Endodermal cell (in vitro differentiated cells): Measurements from ENCODE around the gene DBT. TPM values are rescaled to one million over a fixed set of nuclear protein-coding genes. Genes with fewer than 3 reads are reported as not detected.

Experiments
- DNase-seq: peaks from one replicate; pipeline ENCODE4 v3.0.0-alpha.2; 2017
- H3K27ac ChIP-seq: 2 replicates; pipeline ENCODE4 v1.5.1; 2013; ENCODE audit warnings: mild to moderate bottlenecking, low read depth, low read length, moderate library complexity
- H3K27me3 ChIP-seq: 2 replicates; pipeline ENCODE4 v1.6.1; 2013; ENCODE audit warnings: mild to moderate bottlenecking, low read length, moderate library complexity; ENCODE audit not compliant: insufficient read depth, control insufficient read depth, poor library complexity, severe bottlenecking
- H3K36me3 ChIP-seq: 2 replicates; pipeline ENCODE4 v1.7.0; 2013; ENCODE audit warnings: mild to moderate bottlenecking, low read length, moderate library complexity; ENCODE audit not compliant: control insufficient read depth, insufficient read depth
- H3K4me1 ChIP-seq: one replicate; pipeline ENCODE4 v1.7.0; 2013; ENCODE audit warnings: low read length; ENCODE audit not compliant: control insufficient read depth, insufficient read depth
- H3K4me3 ChIP-seq: 2 replicates; pipeline ENCODE4 v1.5.1; 2013; ENCODE audit warnings: mild to moderate bottlenecking, low read length, moderate library complexity
- H3K9ac ChIP-seq: 2 replicates; pipeline ENCODE4 v1.6.1; 2013; ENCODE audit warnings: mild to moderate bottlenecking, low read length, moderate library complexity; ENCODE audit not compliant: poor library complexity, severe bottlenecking; ENCODE audit errors: extremely low read depth
- H3K9me3 ChIP-seq: 2 replicates; pipeline ENCODE4 v1.6.1; 2013; ENCODE audit warnings: mild to moderate bottlenecking, low read length, moderate library complexity; ENCODE audit not compliant: control insufficient read depth
- H3K27ac Mint-ChIP-seq: 2 replicates; pipeline ENCODE4 v1.8.0; 2020; ENCODE audit warnings: mixed read lengths
- H3K27me3 Mint-ChIP-seq: 2 replicates; pipeline ENCODE4 v1.8.0; 2021; ENCODE audit warnings: mild to moderate bottlenecking, mixed read lengths; ENCODE audit not compliant: insufficient read depth
- H3K36me3 Mint-ChIP-seq: 2 replicates; pipeline ENCODE4 v1.8.0; 2020; ENCODE audit warnings: low read depth, mixed read lengths
- H3K4me1 Mint-ChIP-seq: 2 replicates; pipeline ENCODE4 v1.8.0; 2020; ENCODE audit warnings: mixed read lengths
- H3K4me3 Mint-ChIP-seq: 2 replicates; pipeline ENCODE4 v1.8.0; 2020; ENCODE audit warnings: mild to moderate bottlenecking, moderate library complexity, mixed read lengths
- H3K9me3 Mint-ChIP-seq: 2 replicates; pipeline ENCODE4 v1.8.0; 2020; ENCODE audit warnings: mild to moderate bottlenecking, mixed read lengths
- WGBS, 2 experiments: methylation state at CpG; one replicate each; pipeline versions ENCODE4 v1.1.5 to v1.1.7; 2013; ENCODE audit warnings: missing lambda C conversion rate in 2 of 2, mixed read lengths in 1 of 2; ENCODE audit not compliant: insufficient coverage in 1 of 2, insufficient read length in 1 of 2; 5-methylcytosine and 5-hydroxymethylcytosine counted together
- total RNA-seq, 2 donors: library from RNA; stranded (reverse); fragmentation: NEBNext Ultra II Directional in 1 of 2; extraction: Animal tissue kit (Norgen Biotek cat#: 25700) in 1 of 2; gene quantifications; 2 replicates in 1 of 2; 3 replicates in 1 of 2; pipeline ENCODE4 v1.2.1, GENCODE V29; 2021
- TF ChIP-seq, protein P1 (sequence below): fragments of 200-600 bp; sonication (generic); conservative IDR thresholded peaks from 2 replicates; pipeline ENCODE4 v1.5.0; 2021; ENCODE audit warnings: antibody characterized with exemption, mild to moderate bottlenecking

DBT gene
- total RNA-seq, 2 donors from 2014 or later: 23.0 to 24.6 TPM

DNA sequence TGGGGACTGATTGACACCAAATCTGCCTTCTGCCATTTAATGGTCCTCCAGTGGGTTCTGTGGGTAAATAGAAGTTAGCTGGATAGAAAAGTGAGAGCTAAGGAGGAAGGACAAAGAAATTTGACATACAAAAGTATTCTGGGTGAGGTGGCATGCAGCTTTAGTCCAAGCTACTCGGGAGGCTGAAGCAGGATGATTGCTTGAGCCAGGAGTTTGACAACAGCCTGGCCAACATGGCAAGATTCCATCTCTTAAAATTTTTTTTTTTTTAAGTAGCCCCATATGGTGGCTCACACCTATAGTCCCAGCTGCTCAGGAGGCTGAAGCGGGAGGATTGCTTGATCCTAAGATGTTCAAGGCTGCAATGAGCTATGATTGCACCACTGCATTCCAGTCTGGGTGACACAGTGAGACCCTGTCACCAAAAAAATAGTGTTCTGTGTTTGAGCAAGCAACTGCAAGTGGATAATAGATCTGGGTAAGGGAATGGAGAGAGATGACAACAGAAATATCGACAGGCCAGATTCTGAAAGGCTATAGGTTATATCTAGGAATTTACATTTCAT lies 29.8 kb upstream of the DBT start:
- Histone ChIP-seq H3K4me1 (no peaks in the 10 kb centered on the region), H3K4me3 (no peak overlapping the region), H3K27ac (no peak overlapping the region), H3K36me3 (peaks cover 94% of the 10 kb centered on the region), H3K27me3 (no peaks in the 10 kb centered on the region), H3K9me3 (no peaks in the 10 kb centered on the region), H3K9ac (no peak overlapping the region)
- Mint-ChIP-seq H3K4me3 (no peak overlapping the region), H3K27ac (no peak overlapping the region), H3K27me3 (no peaks in the 10 kb centered on the region), H3K9me3 (no peaks in the 10 kb centered on the region), H3K36me3 (peaks cover 77% of the 10 kb centered on the region), H3K4me1 (no peaks in the 10 kb centered on the region)
- TF ChIP-seq, protein P1, sequence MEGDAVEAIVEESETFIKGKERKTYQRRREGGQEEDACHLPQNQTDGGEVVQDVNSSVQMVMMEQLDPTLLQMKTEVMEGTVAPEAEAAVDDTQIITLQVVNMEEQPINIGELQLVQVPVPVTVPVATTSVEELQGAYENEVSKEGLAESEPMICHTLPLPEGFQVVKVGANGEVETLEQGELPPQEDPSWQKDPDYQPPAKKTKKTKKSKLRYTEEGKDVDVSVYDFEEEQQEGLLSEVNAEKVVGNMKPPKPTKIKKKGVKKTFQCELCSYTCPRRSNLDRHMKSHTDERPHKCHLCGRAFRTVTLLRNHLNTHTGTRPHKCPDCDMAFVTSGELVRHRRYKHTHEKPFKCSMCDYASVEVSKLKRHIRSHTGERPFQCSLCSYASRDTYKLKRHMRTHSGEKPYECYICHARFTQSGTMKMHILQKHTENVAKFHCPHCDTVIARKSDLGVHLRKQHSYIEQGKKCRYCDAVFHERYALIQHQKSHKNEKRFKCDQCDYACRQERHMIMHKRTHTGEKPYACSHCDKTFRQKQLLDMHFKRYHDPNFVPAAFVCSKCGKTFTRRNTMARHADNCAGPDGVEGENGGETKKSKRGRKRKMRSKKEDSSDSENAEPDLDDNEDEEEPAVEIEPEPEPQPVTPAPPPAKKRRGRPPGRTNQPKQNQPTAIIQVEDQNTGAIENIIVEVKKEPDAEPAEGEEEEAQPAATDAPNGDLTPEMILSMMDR: no peak
- no peak for DNase-seq
- WGBS, 2 experiments: 96 to 97% methylated on average over 3 of the region's 3 CpGs

DNA sequence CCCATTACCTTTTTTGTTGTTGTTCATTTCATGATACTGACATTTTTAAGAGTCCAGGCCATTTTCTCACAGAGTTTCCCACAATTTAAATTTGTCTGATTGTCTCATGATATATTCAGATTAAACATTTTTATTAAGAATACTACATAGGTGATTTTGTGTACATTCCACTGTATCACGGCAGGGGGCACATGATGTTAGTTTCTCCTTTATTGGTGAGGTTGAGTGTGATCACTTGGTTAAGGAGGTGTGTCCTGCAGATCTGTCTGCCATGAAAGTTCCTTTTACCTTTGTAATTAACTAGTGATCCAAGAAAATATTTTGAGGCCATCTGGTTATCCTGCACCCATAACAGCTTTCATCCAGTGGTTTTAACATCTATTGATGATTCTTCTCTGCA lies 28.2 kb upstream of the DBT start:
- DNase-seq: no peak
- Histone ChIP-seq H3K9me3 (no peaks in the 10 kb centered on the region), H3K36me3 (peaks cover 100% of the 10 kb centered on the region), H3K27ac (no peak overlapping the region), H3K4me1 (no peaks in the 10 kb centered on the region), H3K4me3 (no peak overlapping the region), H3K27me3 (no peaks in the 10 kb centered on the region), H3K9ac (no peak overlapping the region)
- Mint-ChIP-seq H3K36me3 (peaks cover 85% of the 10 kb centered on the region), H3K4me3 (no peak overlapping the region), H3K9me3 (no peaks in the 10 kb centered on the region), H3K27me3 (no peaks in the 10 kb centered on the region), H3K27ac (no peak overlapping the region), H3K4me1 (no peaks in the 10 kb centered on the region)
- 88% methylated on average over 1 of the region's 1 CpG; no CpG with 5 or more reads in 1 of the 2 experiments for WGBS, 2 experiments
- TF ChIP-seq, protein P1: no peak

DNA sequence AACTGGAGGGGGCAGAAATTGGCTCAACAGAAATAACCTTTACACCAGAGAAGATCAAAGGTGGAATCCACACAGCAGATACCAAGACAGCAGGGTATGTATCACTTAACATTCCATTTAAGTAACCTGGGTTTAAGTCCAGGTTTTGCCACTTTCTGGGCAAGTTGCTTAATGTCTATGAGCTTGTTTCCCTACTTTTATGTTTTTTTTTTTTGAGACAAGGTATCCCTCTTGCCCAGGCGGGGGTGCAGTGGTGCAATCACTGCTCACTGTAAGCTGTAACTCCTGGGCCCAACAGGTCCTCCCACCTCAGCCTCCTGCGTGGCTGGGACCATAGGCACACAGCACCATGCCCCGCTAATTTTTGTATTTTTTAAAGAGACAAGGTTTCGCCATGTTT lies 18.6 kb upstream of the DBT start:
- H3K27ac ChIP-seq: no peak overlapping the region
- TF ChIP-seq, protein P1: no peak
- no peaks in the 10 kb centered on the region for H3K27me3 ChIP-seq
- peaks cover 6% of the 10 kb centered on the region for H3K4me1 ChIP-seq
- no peak for DNase-seq
- Mint-ChIP-seq H3K27me3 (no peaks in the 10 kb centered on the region), H3K9me3 (peaks cover 21% of the 10 kb centered on the region), H3K4me1 (peaks cover 4% of the 10 kb centered on the region), H3K27ac (no peak overlapping the region), H3K36me3 (peaks cover 64% of the 10 kb centered on the region), H3K4me3 (peak overlapping the region; percentile 99)
- peak overlapping the region; percentile 91 for H3K4me3 ChIP-seq
- H3K9ac ChIP-seq: no peak overlapping the region
- WGBS, 2 experiments: 96 to 100% methylated on average over 4 of the region's 4 CpGs
- peaks cover 68% of the 10 kb centered on the region for H3K36me3 ChIP-seq
- H3K9me3 ChIP-seq: peaks cover 23% of the 10 kb centered on the region
